ENCODE results near the gene TREX2. TPM values are rescaled to one million over a fixed set of nuclear protein-coding genes. Genes with fewer than 3 reads are reported as not detected.

Gene TREX2
- total RNA-seq, 1 donor from 2014 or later = 1.2 TPM

DNA sequence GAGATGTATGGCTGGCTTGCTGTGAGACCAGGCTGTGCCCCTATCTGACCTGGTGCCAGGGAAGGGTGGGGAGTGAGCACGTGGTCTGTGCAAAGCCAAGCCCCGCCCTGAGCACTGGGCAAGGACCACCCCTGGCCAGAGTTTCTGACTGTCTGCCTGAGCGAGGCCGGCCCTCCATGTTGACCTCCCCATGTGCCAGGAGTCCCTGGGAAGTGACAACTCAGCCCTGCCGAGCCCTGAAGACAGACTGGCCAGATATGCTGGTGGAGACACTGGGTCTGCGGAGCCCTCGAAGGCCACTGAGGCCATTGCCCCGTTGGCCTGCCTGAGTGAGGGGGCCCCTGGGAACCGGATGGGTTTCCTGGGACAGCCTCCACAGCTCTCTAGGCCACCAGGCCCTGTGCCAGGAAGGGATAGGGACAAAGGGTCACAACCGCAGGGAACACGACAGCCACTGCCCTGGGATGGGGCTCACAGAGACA is 41.8 kb upstream of the TREX2 start:
- H3K27me3 ChIP-seq = no peaks in the 10 kb centered on the region
- no peaks in the 10 kb centered on the region for H3K36me3 ChIP-seq
- H3K4me3 ChIP-seq = no peak overlapping the region
- ATAC-seq = no peak
- TF ChIP-seq CTCF (IDR thresholded peaks at IDR 0.05) = no peak
- H3K9me3 ChIP-seq = no peaks in the 10 kb centered on the region
- peak overlapping the region; percentile 65 for H3K27ac ChIP-seq
- no peaks in the 10 kb centered on the region for H3K4me1 ChIP-seq
- DNase-seq = no peak
- intact Hi-C loops (cut with DNase I) = no loop called here

DNA sequence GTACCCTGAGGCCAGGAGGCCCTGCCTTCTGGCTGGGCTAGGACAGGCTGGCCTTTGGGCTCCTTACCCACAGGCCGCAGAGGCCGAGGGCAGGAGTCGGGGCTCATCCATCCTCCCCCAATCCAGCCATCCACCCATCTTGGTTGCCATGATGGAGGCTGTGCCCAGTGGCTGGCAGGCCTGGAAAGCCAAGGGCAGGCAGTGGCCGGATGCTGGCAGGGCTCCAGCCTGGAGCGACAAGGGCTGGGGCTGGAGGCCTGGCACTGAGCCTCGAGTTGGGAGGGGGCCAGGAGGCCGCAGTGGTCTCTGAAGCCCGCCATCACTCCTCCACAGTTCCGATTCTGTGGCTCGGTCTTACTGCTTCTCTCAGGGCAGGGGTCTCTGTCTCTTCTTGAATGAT is 40.3 kb upstream of the TREX2 start:
- Histone ChIP-seq H3K36me3 (no peaks in the 10 kb centered on the region), H3K9me3 (no peaks in the 10 kb centered on the region), H3K4me1 (no peaks in the 10 kb centered on the region), H3K4me3 (no peak overlapping the region), H3K27me3 (no peaks in the 10 kb centered on the region), H3K27ac (no peak overlapping the region)
- DNase-seq (no peak), ATAC-seq (no peak)
- intact Hi-C loops (cut with DNase I) = no loop called here
- no peak for TF ChIP-seq CTCF (IDR thresholded peaks at IDR 0.05)

GRCh38 chrX:153485396-153486080 is 39.7 kb upstream of the TREX2 start:
- Histone ChIP-seq H3K4me3 (no peak overlapping the region), H3K4me1 (no peaks in the 10 kb centered on the region), H3K9me3 (no peaks in the 10 kb centered on the region), H3K27me3 (no peaks in the 10 kb centered on the region), H3K27ac (no peak overlapping the region), H3K36me3 (no peaks in the 10 kb centered on the region)
- ATAC-seq (no peak), DNase-seq (no peak)
- no peak for TF ChIP-seq CTCF (IDR thresholded peaks at IDR 0.05)
- intact Hi-C loops (cut with DNase I) = no loop called here

GRCh38 chrX:153482376-153483015 is 36.6 kb upstream of the TREX2 start:
- Histone ChIP-seq H3K36me3 (no peaks in the 10 kb centered on the region), H3K27me3 (no peaks in the 10 kb centered on the region), H3K4me3 (no peak overlapping the region), H3K4me1 (no peaks in the 10 kb centered on the region), H3K27ac (no peak overlapping the region), H3K9me3 (no peaks in the 10 kb centered on the region)
- intact Hi-C loops (cut with DNase I) = no loop called here
- TF ChIP-seq CTCF (IDR thresholded peaks at IDR 0.05) = no peak
- no peak for DNase-seq
- no peak for ATAC-seq

DNA sequence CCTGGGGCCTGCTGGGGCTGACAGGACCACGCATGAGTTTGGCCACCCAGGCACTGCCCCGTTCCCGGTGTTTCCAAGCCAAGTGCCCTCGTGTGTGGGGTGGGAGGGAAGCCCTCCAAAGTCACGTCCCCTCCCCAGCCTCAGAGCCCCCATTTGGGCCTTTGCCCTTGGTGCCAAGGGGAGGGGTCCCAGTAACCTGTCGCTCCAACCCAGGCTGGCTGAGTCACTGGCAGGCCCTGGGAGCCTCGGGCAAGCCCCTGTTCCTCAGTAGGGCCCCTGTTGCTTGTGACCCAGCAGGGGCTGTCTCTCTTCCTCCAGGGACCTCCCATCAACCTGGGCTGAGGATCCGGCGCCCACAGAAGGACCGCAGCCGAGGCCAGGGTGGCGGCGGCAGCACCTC is 35.2 kb upstream of the TREX2 start:
- Histone ChIP-seq H3K27me3 (no peaks in the 10 kb centered on the region), H3K4me1 (no peaks in the 10 kb centered on the region), H3K9me3 (no peaks in the 10 kb centered on the region), H3K36me3 (no peaks in the 10 kb centered on the region), H3K27ac (no peak overlapping the region), H3K4me3 (no peak overlapping the region)
- no peak for ATAC-seq
- no peak for DNase-seq
- TF ChIP-seq CTCF (IDR thresholded peaks at IDR 0.05) = no peak
- intact Hi-C loops (cut with DNase I) = no loop called here

All from upper lobe of right lung (tissue), 1 donor.